H9 (cell line): ENCODE data around the gene BMPR2. TPM values are rescaled to one million over a fixed set of nuclear protein-coding genes. Genes with fewer than 3 reads are reported as not detected.

Source experiments
- DNase-seq: peaks from one replicate; pipeline ENCODE4 v3.0.0-alpha.2; 2017
- H2AFZ ChIP-seq: one replicate; pipeline ENCODE4 v1.6.1; 2013; ENCODE audit warnings: mild to moderate bottlenecking, low read length, control low read depth, moderate library complexity
- H2AK5ac ChIP-seq: 2 replicates; pipeline ENCODE4 v1.6.1; 2013; ENCODE audit warnings: low read length, control low read depth, mixed read lengths; ENCODE audit not compliant: insufficient read length
- H2BK120ac ChIP-seq: one replicate; pipeline ENCODE4 v1.6.1; 2013; ENCODE audit warnings: low read depth, mild to moderate bottlenecking, low read length, control low read depth, inconsistent platforms; ENCODE audit not compliant: poor library complexity, severe bottlenecking
- H2BK12ac ChIP-seq: 2 replicates; pipeline ENCODE4 v1.6.1; 2013; ENCODE audit warnings: low read length, control low read depth, mixed read lengths, low read depth; ENCODE audit not compliant: insufficient read length
- H2BK15ac ChIP-seq: 2 replicates; pipeline ENCODE4 v1.6.1; 2013; ENCODE audit warnings: low read depth, low read length, control low read depth
- H2BK20ac ChIP-seq: one replicate; pipeline ENCODE4 v1.6.1; 2013; ENCODE audit warnings: low read depth, mild to moderate bottlenecking, low read length, control low read depth, inconsistent platforms; ENCODE audit not compliant: poor library complexity, severe bottlenecking
- H2BK5ac ChIP-seq: 2 replicates; pipeline ENCODE4 v1.6.1; 2013; ENCODE audit warnings: low read length, control low read depth, mixed read lengths; ENCODE audit not compliant: insufficient read length
- H3K14ac ChIP-seq: 2 replicates; pipeline ENCODE4 v1.6.1; 2013; ENCODE audit warnings: low read length, control low read depth; ENCODE audit not compliant: insufficient read depth
- H3K18ac ChIP-seq: 2 replicates; pipeline ENCODE4 v1.6.1; 2013; ENCODE audit warnings: low read depth, mild to moderate bottlenecking, mixed read lengths, low read length, control low read depth; ENCODE audit not compliant: insufficient read length
- H3K23ac ChIP-seq: 2 replicates; pipeline ENCODE4 v1.6.1; 2013; ENCODE audit warnings: low read length, control low read depth, mixed read lengths, low read depth; ENCODE audit not compliant: insufficient read length
- H3K23me2 ChIP-seq: 2 replicates; pipeline ENCODE4 v1.6.1; 2013; ENCODE audit warnings: low read depth, mild to moderate bottlenecking, mixed read lengths, low read length, control low read depth; ENCODE audit not compliant: insufficient read length, poor library complexity, severe bottlenecking
- H3K27ac ChIP-seq: 2 replicates; pipeline ENCODE4 v1.5.1; 2013; ENCODE audit warnings: low read length, control low read depth, mixed read lengths, low read depth; ENCODE audit not compliant: insufficient read length
- H3K27me3 ChIP-seq: 2 replicates; pipeline ENCODE4 v1.6.1; 2013; ENCODE audit warnings: low read length, control low read depth, inconsistent platforms; ENCODE audit not compliant: insufficient read depth
- H3K4ac ChIP-seq: 2 replicates; pipeline ENCODE4 v1.6.1; 2013; ENCODE audit warnings: low read depth, mild to moderate bottlenecking, control low read depth, inconsistent platforms, low read length, moderate library complexity
- H3K4me1 ChIP-seq: 2 replicates; pipeline ENCODE4 v1.6.1; 2013; ENCODE audit warnings: low read length, control low read depth, inconsistent platforms; ENCODE audit not compliant: insufficient read depth
- H3K4me2 ChIP-seq: 2 replicates; pipeline ENCODE4 v1.6.1; 2013; ENCODE audit warnings: low read length, control low read depth, mixed read lengths; ENCODE audit not compliant: insufficient read length, insufficient read depth
- H3K56ac ChIP-seq: 2 replicates; pipeline ENCODE4 v1.6.1; 2013; ENCODE audit warnings: low read depth, mild to moderate bottlenecking, mixed read lengths, low read length, control low read depth; ENCODE audit not compliant: insufficient read length
- H3K79me1 ChIP-seq: 2 replicates; pipeline ENCODE4 v1.6.1; 2013; ENCODE audit warnings: low read depth, mild to moderate bottlenecking, moderate library complexity, low read length, control low read depth, inconsistent platforms; ENCODE audit not compliant: insufficient read depth, poor library complexity, severe bottlenecking
- H3K79me2 ChIP-seq: 2 replicates; pipeline ENCODE4 v1.6.1; 2013; ENCODE audit warnings: low read length, control low read depth, inconsistent platforms; ENCODE audit not compliant: insufficient read depth
- H3K9ac ChIP-seq: 2 replicates; pipeline ENCODE4 v1.6.1; 2013; ENCODE audit warnings: low read length, control low read depth, mixed read lengths; ENCODE audit not compliant: insufficient read length; ENCODE audit errors: extremely low read depth
- H3K9me3 ChIP-seq: one replicate; pipeline ENCODE4 v1.6.1; 2013; ENCODE audit warnings: low read depth, low read length, inconsistent platforms; ENCODE audit not compliant: control insufficient read depth
- H3T11ph ChIP-seq: one replicate; pipeline ENCODE4 v1.6.1; 2013; ENCODE audit warnings: mild to moderate bottlenecking, low read length, control low read depth, inconsistent platforms
- H4K20me1 ChIP-seq: one replicate; pipeline ENCODE4 v1.6.1; 2013; ENCODE audit not compliant: control insufficient read depth, insufficient read length, insufficient read depth
- H4K5ac ChIP-seq: 2 replicates; pipeline ENCODE4 v1.6.1; 2013; ENCODE audit warnings: low read depth, mild to moderate bottlenecking, mixed read lengths, low read length, control low read depth; ENCODE audit not compliant: insufficient read length
- H4K8ac ChIP-seq: replicated peaks from 2 replicates; pipeline ENCODE4 v1.6.1; 2013; ENCODE audit warnings: low read length, control low read depth, mixed read lengths, low read depth; ENCODE audit not compliant: insufficient read length
- H4K91ac ChIP-seq: 2 replicates; pipeline ENCODE4 v1.6.1; 2013; ENCODE audit warnings: low read depth, mild to moderate bottlenecking, moderate library complexity, mixed read lengths, low read length, control low read depth; ENCODE audit not compliant: insufficient read length
- H3K27ac Mint-ChIP-seq, 3 experiments: 2 replicates in 2 of 3; 3 replicates in 1 of 3; pipeline ENCODE4 v1.8.0; 2020 to 2021; ENCODE audit warnings: mixed read lengths in 3 of 3, mild to moderate bottlenecking in 1 of 3, moderate library complexity in 1 of 3
- H3K27me3 Mint-ChIP-seq: 2 replicates; pipeline ENCODE4 v1.8.0; 2021; ENCODE audit warnings: low read depth, mild to moderate bottlenecking, moderate library complexity, mixed read lengths
- H3K36me3 Mint-ChIP-seq, 3 experiments: 2 replicates in 2 of 3; 3 replicates in 1 of 3; pipeline ENCODE4 v1.8.0; 2020 to 2021; ENCODE audit warnings: low read depth in 3 of 3, mixed read lengths in 3 of 3; ENCODE audit not compliant: insufficient read depth in 1 of 3
- H3K4me1 Mint-ChIP-seq, 2 experiments: 2 replicates each; pipeline ENCODE4 v1.8.0; 2020; ENCODE audit warnings: mixed read lengths in 2 of 2
- H3K4me3 Mint-ChIP-seq, 2 experiments: 2 replicates in 1 of 2; 3 replicates in 1 of 2; pipeline ENCODE4 v1.8.0; 2020 to 2021; ENCODE audit warnings: mild to moderate bottlenecking in 2 of 2, mixed read lengths in 2 of 2, moderate library complexity in 1 of 2
- H3K9me3 Mint-ChIP-seq, 2 experiments: 2 replicates in 1 of 2; 3 replicates in 1 of 2; pipeline ENCODE4 v1.8.0; 2020; ENCODE audit warnings: mild to moderate bottlenecking in 2 of 2, mixed read lengths in 2 of 2, moderate library complexity in 1 of 2
- WGBS: extraction: QIAGEN DNeasy Blood & Tissue Kit; methylation state at CpG from one replicate; pipeline ENCODE4 v1.1.7; 2013; ENCODE audit warnings: missing lambda C conversion rate, low lambda C conversion rate, mixed read lengths; ENCODE audit not compliant: insufficient read length; ENCODE audit errors: extremely low coverage; 5-methylcytosine and 5-hydroxymethylcytosine counted together
- total RNA-seq: library from RNA; stranded (reverse); gene quantifications from 2 replicates; pipeline ENCODE4 v1.2.1, GENCODE V29; 2021
- TF ChIP-seq, protein P1 (sequence below): fragments of 200-600 bp; sonication (generic); conservative IDR thresholded peaks from 3 replicates; pipeline ENCODE4 v1.8.0; 2021; ENCODE audit warnings: antibody characterized with exemption, mild to moderate bottlenecking

Gene BMPR2
- total RNA-seq, 1 experiment from 2014 or later, result 17.3 TPM

DNA sequence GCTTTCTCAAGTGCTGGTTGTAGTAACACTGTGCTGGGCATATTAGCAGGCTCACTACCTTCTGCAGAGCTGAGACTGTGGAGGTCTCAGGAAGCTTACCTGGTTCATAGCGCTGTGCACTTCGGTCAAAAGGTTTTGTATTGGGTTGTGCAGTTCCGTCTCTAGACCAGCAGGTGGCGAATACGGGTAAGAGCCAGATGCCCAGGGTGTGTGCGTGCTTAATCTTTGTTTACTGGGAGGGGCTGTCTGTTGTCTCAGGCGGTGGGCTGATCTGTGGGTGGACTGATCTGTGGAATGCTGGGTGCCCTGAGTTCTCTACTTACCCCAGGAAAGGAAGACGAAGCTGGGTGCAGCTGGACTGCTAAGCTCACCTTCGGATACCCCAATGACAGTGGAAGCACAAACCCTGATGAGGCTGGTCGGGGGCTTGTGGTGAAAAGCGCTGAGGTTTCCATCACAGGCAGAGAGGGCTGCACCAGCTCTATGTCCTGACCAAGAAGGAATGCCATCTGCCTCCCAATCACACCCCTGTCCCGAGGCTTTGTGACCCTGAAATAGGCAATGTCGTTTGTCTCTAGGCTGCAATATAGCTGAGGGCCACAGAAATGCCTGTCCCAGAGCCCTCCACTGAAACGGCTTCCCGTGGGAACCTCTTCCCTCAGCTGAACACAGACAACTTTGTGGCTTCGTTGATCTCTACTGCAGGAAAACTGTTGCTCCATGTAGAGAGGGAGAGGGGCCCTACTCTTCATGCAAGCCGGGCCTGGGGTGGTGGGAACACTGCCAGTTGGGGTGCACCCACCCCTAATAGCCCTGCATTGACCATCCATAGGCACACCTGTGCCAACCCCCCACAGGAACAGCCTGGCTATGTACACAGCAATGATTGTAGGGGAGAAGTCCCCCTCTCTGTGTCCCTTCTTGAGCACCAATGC, 212.8 kb downstream of the BMPR2 start:
- H2BK15ac ChIP-seq, result no peak overlapping the region
- H2BK20ac ChIP-seq, result no peak overlapping the region
- no peak overlapping the region for H3K9ac ChIP-seq
- no peak overlapping the region for H3K4me2 ChIP-seq
- no peaks in the 10 kb centered on the region for H4K20me1 ChIP-seq
- no CpG with 5 or more reads among the region's 17 CpGs for WGBS
- Mint-ChIP-seq H3K27me3 (no peaks in the 10 kb centered on the region), H3K4me1 (peaks cover 17 to 23% of the 10 kb centered on the region in 2 experiments), H3K9me3 (no peaks in the 10 kb centered on the region; a peak in 1 of 5 replicates), H3K36me3 (no peaks in the 10 kb centered on the region; a peak in 1 of 7 replicates), H3K27ac (peak overlapping the region; percentile 19 to 55 (median 28); a peak in 2 of 7 replicates), H3K4me3 (no peak overlapping the region; a peak in 2 of 5 replicates)
- H3K79me1 ChIP-seq, result no peaks in the 10 kb centered on the region
- no peak overlapping the region for H3K4ac ChIP-seq
- H3K14ac ChIP-seq, result no peak overlapping the region
- no peak overlapping the region for H3T11ph ChIP-seq
- no peaks in the 10 kb centered on the region for H3K27me3 ChIP-seq
- H2AFZ ChIP-seq, result peak overlapping the region; percentile 74
- no peak overlapping the region for H3K23ac ChIP-seq
- H3K9me3 ChIP-seq, result no peaks in the 10 kb centered on the region
- no peaks in the 10 kb centered on the region for H3K4me1 ChIP-seq
- DNase-seq, result peak; percentile 87
- H4K91ac ChIP-seq, result no peak overlapping the region
- H3K56ac ChIP-seq, result no peak overlapping the region
- no peak overlapping the region for H4K8ac ChIP-seq
- H2BK5ac ChIP-seq, result no peak overlapping the region
- H2AK5ac ChIP-seq, result no peak overlapping the region
- H3K27ac ChIP-seq, result no peak overlapping the region
- no peak overlapping the region for H4K5ac ChIP-seq
- no peak overlapping the region for H3K18ac ChIP-seq
- H2BK120ac ChIP-seq, result no peak overlapping the region
- TF ChIP-seq, protein P1, sequence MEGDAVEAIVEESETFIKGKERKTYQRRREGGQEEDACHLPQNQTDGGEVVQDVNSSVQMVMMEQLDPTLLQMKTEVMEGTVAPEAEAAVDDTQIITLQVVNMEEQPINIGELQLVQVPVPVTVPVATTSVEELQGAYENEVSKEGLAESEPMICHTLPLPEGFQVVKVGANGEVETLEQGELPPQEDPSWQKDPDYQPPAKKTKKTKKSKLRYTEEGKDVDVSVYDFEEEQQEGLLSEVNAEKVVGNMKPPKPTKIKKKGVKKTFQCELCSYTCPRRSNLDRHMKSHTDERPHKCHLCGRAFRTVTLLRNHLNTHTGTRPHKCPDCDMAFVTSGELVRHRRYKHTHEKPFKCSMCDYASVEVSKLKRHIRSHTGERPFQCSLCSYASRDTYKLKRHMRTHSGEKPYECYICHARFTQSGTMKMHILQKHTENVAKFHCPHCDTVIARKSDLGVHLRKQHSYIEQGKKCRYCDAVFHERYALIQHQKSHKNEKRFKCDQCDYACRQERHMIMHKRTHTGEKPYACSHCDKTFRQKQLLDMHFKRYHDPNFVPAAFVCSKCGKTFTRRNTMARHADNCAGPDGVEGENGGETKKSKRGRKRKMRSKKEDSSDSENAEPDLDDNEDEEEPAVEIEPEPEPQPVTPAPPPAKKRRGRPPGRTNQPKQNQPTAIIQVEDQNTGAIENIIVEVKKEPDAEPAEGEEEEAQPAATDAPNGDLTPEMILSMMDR, result peak; percentile 88
- H3K23me2 ChIP-seq, result no peaks in the 10 kb centered on the region
- H2BK12ac ChIP-seq, result no peak overlapping the region
- no peaks in the 10 kb centered on the region for H3K79me2 ChIP-seq
